Spleen (tissue), 11 donors: ENCODE data around the gene CAPZA3. TPM values are rescaled to one million over a fixed set of nuclear protein-coding genes. Genes with fewer than 3 reads are reported as not detected.

ENCODE experiments used
- DNase-seq: peaks from one replicate; pipeline ENCODE4 v3.0.0-alpha.2; 2020
- H3K27ac ChIP-seq, 8 donors: fragments of 200-600 bp; sonication (generic) in 7 of 8; 1 replicate in 4 of 8; 2 replicates in 4 of 8; pipeline versions ENCODE4 v1.5.0 to v1.8.0; 2016 to 2021; ENCODE audit warnings: inconsistent platforms in 4 of 8, mild to moderate bottlenecking in 4 of 8, moderate library complexity in 1 of 8
- H3K27me3 ChIP-seq, 7 donors: fragments of 200-600 bp; sonication (generic) in 6 of 7; replicated peaks in 1 of 7; 1 replicate in 4 of 7; 2 replicates in 3 of 7; pipeline versions ENCODE4 v1.5.0 to v1.8.0; 2016 to 2021; ENCODE audit warnings: inconsistent platforms in 3 of 7, mild to moderate bottlenecking in 1 of 7
- H3K36me3 ChIP-seq, 6 donors: fragments of 200-600 bp; sonication (generic) in 5 of 6; 1 replicate in 4 of 6; 2 replicates in 2 of 6; pipeline versions ENCODE4 v1.5.0 to v1.8.0; 2016 to 2021; ENCODE audit warnings: inconsistent platforms in 2 of 6
- H3K4me1 ChIP-seq, 6 donors: fragments of 200-600 bp; sonication (generic) in 5 of 6; 1 replicate in 3 of 6; 2 replicates in 3 of 6; pipeline versions ENCODE4 v1.5.0 to v1.8.0; 2016 to 2021; ENCODE audit warnings: inconsistent platforms in 3 of 6
- H3K4me3 ChIP-seq, 8 donors: fragments of 200-600 bp; sonication (generic) in 7 of 8; 1 replicate in 4 of 8; 2 replicates in 4 of 8; pipeline versions ENCODE4 v1.5.0 to v1.8.0; 2016 to 2021; ENCODE audit warnings: inconsistent platforms in 4 of 8, mild to moderate bottlenecking in 4 of 8, moderate library complexity in 2 of 8
- H3K9me3 ChIP-seq, 8 donors: fragments of 200-600 bp; sonication (generic) in 7 of 8; 1 replicate in 4 of 8; 2 replicates in 4 of 8; pipeline versions ENCODE4 v1.5.0 to v1.8.0; 2016 to 2021; ENCODE audit warnings: inconsistent platforms in 4 of 8
- CTCF ChIP-seq, 11 experiments: fragments of 200-600 bp in 7 of 11; fragments of 450-650 bp in 4 of 11; sonication (generic) in 4 of 11; IDR thresholded peaks in 8 of 11; conservative IDR thresholded peaks in 3 of 11; 1 replicate in 7 of 11; 2 replicates in 4 of 11; pipeline versions ENCODE4 v1.4.0 to v1.8.0; 2016 to 2021; ENCODE audit warnings: antibody characterized with exemption in 11 of 11, inconsistent platforms in 4 of 11, mild to moderate bottlenecking in 1 of 11
- POLR2A ChIP-seq, 3 donors: fragments of 450-650 bp; IDR thresholded peaks; one replicate each; pipeline ENCODE4 v1.5.1; 2017; ENCODE audit warnings: antibody characterized with exemption in 3 of 3, mild to moderate bottlenecking in 1 of 3
- POLR2AphosphoS5 ChIP-seq, 3 donors: sonication (generic); formaldehyde crosslinking; IDR thresholded peaks; one replicate each; pipeline ENCODE4 v1.5.1; 2017; ENCODE audit warnings: antibody characterized with exemption in 3 of 3
- WGBS, 5 donors: extraction: QIAGEN DNeasy Blood & Tissue Kit in 3 of 5; methylation state at CpG; one replicate each; pipeline versions ENCODE4 v1.1.5 to v1.1.7; 2013 to 2018; 5-methylcytosine and 5-hydroxymethylcytosine counted together
- intact Hi-C: fragments of 100-400 bp; cut with DNase I; formaldehyde crosslinking; loops from one replicate; pipeline ENCODE4 v1.15.0; 2023; ENCODE audit warnings: low total_unique reads
- polyA plus RNA-seq, 3 donors: library from polyadenylated mRNA; stranded (reverse); fragments of 200-250 nt; gene quantifications; one replicate each; pipeline ENCODE4 v1.2.1, GENCODE V29; 2013
- total RNA-seq, 7 donors: library from RNA; depleted of rRNA in 3 of 7; stranded (reverse); fragments of >200 nt in 3 of 7; fragmentation: NEBNext Ultra II Directional in 4 of 7; extraction: Animal tissue kit (Norgen Biotek cat#: 25700) in 4 of 7; gene quantifications; one replicate each; pipeline versions ENCODE4 v1.1.0 to v1.2.1, GENCODE V29; 2016 to 2021
- donor health status: healthy with polysubstance abuse.
- donor health status: DM: no; HTN: no; CAD: no; lungs with moderate emphysema.
- donor health status: DM: no; HTN: no; CAD: no.
- donor health status: Bipolar disorder and iron deficiency.
- donor health status: healthy.
- donor health status: DM: no; HTN: no; CAD: no.
- donor health status: DM: yes; HTN: yes; CAD: no.

The CAPZA3 gene
- total and polyA plus RNA-seq, 10 donors, result not detected

DNA sequence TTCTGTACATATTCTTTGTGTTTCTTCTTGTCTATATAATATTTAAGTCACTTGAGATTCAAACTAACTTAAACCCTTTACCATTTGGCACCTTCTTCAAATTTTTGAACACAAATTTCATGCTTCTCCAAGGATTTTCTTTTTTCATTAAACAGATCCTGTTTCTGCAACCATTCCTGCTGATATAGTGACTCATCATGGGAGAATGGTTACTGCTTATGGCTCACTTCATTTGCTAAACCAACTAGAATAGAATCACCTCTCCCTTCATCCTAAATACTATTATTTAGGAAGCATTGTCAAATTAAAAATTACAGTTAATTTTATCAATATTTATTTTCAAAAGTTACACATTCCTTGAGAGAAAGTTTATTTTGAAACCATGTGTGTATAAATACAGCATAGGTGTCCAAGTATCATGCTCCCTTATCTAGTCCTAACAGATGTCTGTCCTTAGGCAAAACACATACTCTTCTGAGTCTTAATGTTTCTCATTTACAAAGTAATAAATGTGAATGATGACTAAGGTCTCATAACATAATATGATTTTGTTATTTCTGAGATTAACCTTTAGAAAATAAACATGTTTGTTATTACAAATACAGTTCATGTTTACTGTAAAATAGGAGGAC lies 40.8 kb upstream of the CAPZA3 start:
- no peaks in the 10 kb centered on the region for H3K36me3 ChIP-seq
- H3K9me3 ChIP-seq, result no peaks in the 10 kb centered on the region
- DNase-seq, result no peak
- TF ChIP-seq CTCF (IDR thresholded peaks at IDR 0.05 in 8 of 11, conservative IDR thresholded peaks at IDR 0.05 in 3 of 11) (no peak), POLR2A (IDR thresholded peaks at IDR 0.05) (no peak), POLR2AphosphoS5 (IDR thresholded peaks at IDR 0.05) (no peak)
- no peaks in the 10 kb centered on the region for H3K27me3 ChIP-seq
- intact Hi-C loops, result no loop called here
- no peaks in the 10 kb centered on the region for H3K4me1 ChIP-seq
- H3K4me3 ChIP-seq, result no peak overlapping the region
- no peak overlapping the region for H3K27ac ChIP-seq

GRCh38 chr12:18700271-18700670 lies 37.6 kb upstream of the CAPZA3 start:
- no peak overlapping the region for H3K4me3 ChIP-seq
- no peak for TF ChIP-seq POLR2AphosphoS5 (IDR thresholded peaks at IDR 0.05)
- TF ChIP-seq POLR2A (IDR thresholded peaks at IDR 0.05), result no peak
- TF ChIP-seq CTCF (IDR thresholded peaks at IDR 0.05 in 8 of 11, conservative IDR thresholded peaks at IDR 0.05 in 3 of 11), result no peak
- H3K4me1 ChIP-seq, result no peaks in the 10 kb centered on the region
- H3K27me3 ChIP-seq, result no peaks in the 10 kb centered on the region
- DNase-seq, result no peak
- peaks cover 0 to 4% (median 0%) of the 10 kb centered on the region in 8 donors for H3K9me3 ChIP-seq
- H3K27ac ChIP-seq, result no peak overlapping the region
- intact Hi-C loops, result no loop called here
- 86 to 99% (median 90%) methylated on average over 3 of the region's 3 CpGs for WGBS, 5 donors
- no peaks in the 10 kb centered on the region for H3K36me3 ChIP-seq

DNA sequence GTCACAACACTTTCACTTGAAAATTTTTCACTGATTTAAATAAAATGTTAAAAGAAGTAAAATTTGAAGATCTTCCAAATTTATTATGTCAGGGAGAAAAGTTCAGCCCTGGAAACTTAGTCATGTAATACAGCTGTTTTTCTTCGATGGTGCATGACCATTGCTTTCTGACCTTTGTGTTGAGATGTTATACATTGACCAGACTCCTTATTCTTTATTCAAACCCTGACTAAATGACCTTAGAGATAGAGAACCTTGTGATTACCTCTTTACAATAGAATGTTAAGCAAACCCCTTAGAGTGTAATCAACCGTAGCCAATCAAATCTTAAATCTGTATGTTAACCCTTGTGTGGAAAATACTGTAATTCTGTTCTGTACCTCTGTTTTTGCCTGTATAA lies 34.6 kb upstream of the CAPZA3 start:
- no peak for TF ChIP-seq CTCF (IDR thresholded peaks at IDR 0.05 in 8 of 11, conservative IDR thresholded peaks at IDR 0.05 in 3 of 11)
- no peak for TF ChIP-seq POLR2AphosphoS5 (IDR thresholded peaks at IDR 0.05)
- no peak for TF ChIP-seq POLR2A (IDR thresholded peaks at IDR 0.05)
- intact Hi-C loops, result no loop called here
- H3K4me3 ChIP-seq, result no peak overlapping the region
- no peak for DNase-seq
- 67 to 78% (median 75%) methylated on average over 2 of the region's 2 CpGs for WGBS, 5 donors
- H3K27me3 ChIP-seq, result no peaks in the 10 kb centered on the region
- no peak overlapping the region for H3K27ac ChIP-seq
- no peaks in the 10 kb centered on the region for H3K36me3 ChIP-seq
- no peaks in the 10 kb centered on the region for H3K4me1 ChIP-seq
- H3K9me3 ChIP-seq, result peaks cover 0 to 27% (median 10%) of the 10 kb centered on the region in 8 donors

- Histone ChIP-seq H3K4me3 (no peak overlapping the region), H3K36me3 (no peaks in the 10 kb centered on the region), H3K4me1 (no peaks in the 10 kb centered on the region), H3K27ac (no peak overlapping the region), H3K27me3 (no peaks in the 10 kb centered on the region), H3K9me3 (peaks cover 0 to 29% (median 11%) of the 10 kb centered on the region in 8 donors)
- DNase-seq, result no peak
- TF ChIP-seq CTCF (IDR thresholded peaks at IDR 0.05 in 8 of 11, conservative IDR thresholded peaks at IDR 0.05 in 3 of 11) (no peak), POLR2A (IDR thresholded peaks at IDR 0.05) (no peak), POLR2AphosphoS5 (IDR thresholded peaks at IDR 0.05) (no peak)
- 57 to 71% (median 65%) methylated on average over 2 of the region's 2 CpGs for WGBS, 5 donors
- intact Hi-C loops, result no loop called here
Measured at GRCh38 chr12:18703911-18704310, 34.0 kb upstream of the CAPZA3 start.
